A673 (cell line): ENCODE measurements around the gene FGF7. TPM values are rescaled to one million over a fixed set of nuclear protein-coding genes. Genes with fewer than 3 reads are reported as not detected.

Source experiments
- BruUV-seq: library from RNA; stranded (reverse); fragments of 400-500 nt; replicated peaks from 2 replicates; lab custom pipeline; 2021; lab: Mats Ljungman, UMichigan
- CTCF ChIA-PET: fragments of 300-600 bp; sonication (Branson Sonifier 250); formaldehyde crosslinking; loops from one replicate; lab custom pipeline; 2022; ENCODE audit warnings: antibody characterized with exemption; lab: Charles Lee
- POLR2A ChIA-PET: fragments of 300-600 bp; sonication (Branson Sonifier 250); formaldehyde crosslinking; loops from one replicate; lab custom pipeline; 2022; ENCODE audit warnings: antibody characterized with exemption; ENCODE audit not compliant: low non-redundant PET; lab: Charles Lee
- DNase-seq: peaks from one replicate; pipeline ENCODE4 v3.0.0-alpha.2; 2015; ENCODE audit warnings: low spot score
- H3K27ac ChIP-seq: fragments of 200-600 bp; sonication (generic); 2 replicates; pipeline ENCODE4 v1.5.1; 2016; ENCODE audit warnings: mixed run types, low read depth, mild to moderate bottlenecking, mixed read lengths, antibody characterized with exemption, low read length; ENCODE audit not compliant: poor library complexity, severe bottlenecking
- H3K27me3 ChIP-seq: fragments of 200-600 bp; sonication (generic); replicated peaks from 2 replicates; pipeline ENCODE4 v1.6.1; 2017; ENCODE audit warnings: mixed run types, low read depth, mild to moderate bottlenecking, mixed read lengths, antibody characterized with exemption, low read length; ENCODE audit not compliant: insufficient read depth, poor library complexity
- H3K36me3 ChIP-seq: fragments of 200-600 bp; sonication (generic); 2 replicates; pipeline ENCODE4 v1.6.1; 2016; ENCODE audit warnings: mixed run types, mild to moderate bottlenecking, mixed read lengths, antibody characterized with exemption, low read length; ENCODE audit not compliant: insufficient read depth, poor library complexity, severe bottlenecking
- H3K4me1 ChIP-seq: fragments of 200-600 bp; sonication (generic); 2 replicates; pipeline ENCODE4 v1.6.1; 2017; ENCODE audit warnings: mixed run types, mild to moderate bottlenecking, mixed read lengths, antibody characterized with exemption, low read length; ENCODE audit not compliant: insufficient read depth, poor library complexity, severe bottlenecking
- H3K4me3 ChIP-seq: fragments of 200-600 bp; sonication (generic); 2 replicates; pipeline ENCODE4 v1.5.1; 2016; ENCODE audit warnings: low read depth, mixed run types, mild to moderate bottlenecking, mixed read lengths, low read length; ENCODE audit not compliant: poor library complexity, severe bottlenecking
- H3K9me3 ChIP-seq: fragments of 200-600 bp; sonication (generic); 2 replicates; pipeline ENCODE4 v1.6.1; 2016; ENCODE audit warnings: mixed run types, low read depth, mild to moderate bottlenecking, mixed read lengths, antibody characterized with exemption, low read length; ENCODE audit not compliant: poor library complexity, severe bottlenecking
- CTCF ChIP-seq: fragments of 300-800, 200-600 bp; sonication (generic); conservative IDR thresholded peaks from 2 replicates; pipeline ENCODE4 v1.5.1; 2017; ENCODE audit warnings: low read depth, mild to moderate bottlenecking, antibody characterized with exemption, low read length, moderate library complexity, mixed read lengths
- EZH2 ChIP-seq: fragments of 200-600 bp; sonication (generic); IDR thresholded peaks from 2 replicates; pipeline ENCODE4 v1.6.1; 2017; ENCODE audit warnings: borderline replicate concordance, low read depth, mild to moderate bottlenecking, mixed read lengths, antibody characterized with exemption, low read length; ENCODE audit not compliant: poor library complexity, severe bottlenecking
- intact Hi-C: fragments of 100-400 bp; cut with micrococcal nuclease; formaldehyde crosslinking; loops from one replicate; pipeline ENCODE4 v1.10.0; 2022; ENCODE audit not compliant: unreplicated experiment
- total RNA-seq: library from RNA; stranded (reverse); gene quantifications from 2 replicates; pipeline ENCODE4 v1.2.3, GENCODE V29; 2021

The FGF7 gene
- total RNA-seq, 1 experiment from 2014 or later, result not detected

- no peak overlapping the region for H3K27ac ChIP-seq
- H3K27me3 ChIP-seq, result no peaks in the 10 kb centered on the region
- H3K36me3 ChIP-seq, result no peaks in the 10 kb centered on the region
- no TSS peak for BruUV-seq
- no peak for DNase-seq
- H3K4me1 ChIP-seq, result no peaks in the 10 kb centered on the region
- TF ChIP-seq CTCF (no peak), EZH2 (no peak)
- H3K9me3 ChIP-seq, result no peaks in the 10 kb centered on the region
- intact Hi-C loops, result no loop called here
- POLR2A ChIA-PET, result no interaction called here
- no peak overlapping the region for H3K4me3 ChIP-seq
- CTCF ChIA-PET, result no interaction called here
These were observed 12.1 kb downstream of the FGF7 start for GRCh38 chr15:49435174-49435573.

GRCh38 chr15:49436751-49437150, 13.7 kb downstream of the FGF7 start:
- ChIA-PET POLR2A (no interaction called here), CTCF (no interaction called here)
- TF ChIP-seq EZH2 (no peak), CTCF (no peak)
- H3K4me3 ChIP-seq, result no peak overlapping the region
- H3K9me3 ChIP-seq, result no peaks in the 10 kb centered on the region
- H3K36me3 ChIP-seq, result no peaks in the 10 kb centered on the region
- no peaks in the 10 kb centered on the region for H3K4me1 ChIP-seq
- intact Hi-C loops, result no loop called here
- no peaks in the 10 kb centered on the region for H3K27me3 ChIP-seq
- no peak for DNase-seq
- no TSS peak for BruUV-seq
- no peak overlapping the region for H3K27ac ChIP-seq

GRCh38 chr15:49438962-49439631, 16.1 kb downstream of the FGF7 start:
- POLR2A ChIA-PET, result no interaction called here
- TF ChIP-seq EZH2 (no peak), CTCF (no peak)
- Histone ChIP-seq H3K36me3 (no peaks in the 10 kb centered on the region), H3K4me3 (no peak overlapping the region), H3K27me3 (no peaks in the 10 kb centered on the region), H3K4me1 (no peaks in the 10 kb centered on the region), H3K27ac (no peak overlapping the region), H3K9me3 (no peaks in the 10 kb centered on the region)
- intact Hi-C loops, result no loop called here
- DNase-seq, result no peak
- BruUV-seq, result no TSS peak
- CTCF ChIA-PET, result no interaction called here
